Activated CD8-positive, alpha-beta memory T cell treated with anti-CD3 and anti-CD28 coated beads, Interleukin-2, amount 50 U/mL, for 1 hour (primary cell): Measurements from ENCODE around the gene AUTS2.

Experiments used
- DNase-seq: peaks from one replicate; pipeline ENCODE4 v3.0.0-alpha.2; 2020; ENCODE audit errors: extremely low read depth

Gene AUTS2

GRCh38 chr7:70539205-70539604 lies 940.9 kb downstream of the AUTS2 start:
- no peak for DNase-seq

DNA sequence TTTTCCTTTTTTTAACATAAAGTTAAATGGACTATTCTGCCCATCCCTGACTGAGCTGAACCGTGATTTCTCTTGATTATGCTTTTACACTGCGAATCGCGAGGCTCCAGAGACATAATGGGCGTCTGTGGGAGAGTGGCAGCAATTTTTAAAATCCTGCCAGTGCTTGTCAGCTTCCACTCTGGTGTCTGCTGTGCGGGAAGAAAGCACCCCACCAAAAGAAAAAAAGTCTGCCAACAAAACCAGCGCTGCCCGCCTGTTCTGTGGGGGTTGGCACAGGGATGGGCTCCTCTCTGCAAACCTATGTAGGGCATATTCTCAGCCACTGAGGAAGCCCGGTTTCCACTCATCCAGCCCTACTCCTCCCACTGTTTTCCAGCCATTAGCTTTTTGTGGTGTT lies 941.3 kb downstream of the AUTS2 start:
- no peak for DNase-seq

DNA sequence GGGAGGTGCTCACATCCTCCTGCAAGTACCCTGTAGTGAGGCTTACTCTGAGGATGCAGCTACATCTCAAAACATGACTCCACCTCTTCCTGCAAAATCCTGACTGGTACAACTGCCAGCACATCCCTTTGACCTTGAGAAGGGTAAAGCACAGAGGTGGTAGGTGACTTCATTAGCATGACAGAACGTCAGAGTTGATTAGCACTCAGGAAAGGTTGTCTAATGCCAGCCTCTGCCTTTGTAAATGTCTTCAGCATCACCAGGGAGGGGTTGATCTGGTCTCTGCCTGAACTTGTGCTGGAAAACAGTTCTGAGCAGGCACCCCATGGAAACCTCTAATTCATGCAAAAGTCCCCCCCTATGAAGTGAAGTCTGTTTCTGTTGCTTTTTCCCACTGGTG lies 942.4 kb downstream of the AUTS2 start:
- DNase-seq = no peak

- DNase-seq = no peak
These were observed 944.6 kb downstream of the AUTS2 start for GRCh38 chr7:70542750-70543376.

DNA sequence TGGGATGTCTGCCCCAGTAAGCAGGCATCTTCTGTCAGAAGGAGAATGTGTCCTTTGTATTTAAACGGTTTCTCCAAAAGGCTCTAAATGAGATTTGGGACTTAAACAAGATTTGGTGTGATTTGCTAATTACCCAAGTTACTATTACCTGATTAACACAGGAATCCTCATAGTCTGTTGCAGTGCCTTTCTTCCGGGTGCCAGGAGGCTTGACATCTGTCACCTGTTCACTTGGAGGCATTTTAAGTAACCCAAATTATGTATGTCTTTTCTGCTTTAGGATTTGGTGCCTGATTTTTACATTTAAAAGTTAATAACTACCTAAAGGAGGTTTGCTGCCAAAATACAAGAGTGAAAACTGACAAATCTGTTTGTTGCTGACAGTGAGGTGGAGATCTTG lies 945.7 kb downstream of the AUTS2 start:
- no peak for DNase-seq

- DNase-seq = no peak
These were observed 946.9 kb downstream of the AUTS2 start for GRCh38 chr7:70545214-70545613.

- no peak for DNase-seq
These were observed 953.9 kb downstream of the AUTS2 start for GRCh38 chr7:70552141-70552540.

- no peak for DNase-seq
These were observed 955.1 kb downstream of the AUTS2 start for GRCh38 chr7:70553364-70553763.

DNA sequence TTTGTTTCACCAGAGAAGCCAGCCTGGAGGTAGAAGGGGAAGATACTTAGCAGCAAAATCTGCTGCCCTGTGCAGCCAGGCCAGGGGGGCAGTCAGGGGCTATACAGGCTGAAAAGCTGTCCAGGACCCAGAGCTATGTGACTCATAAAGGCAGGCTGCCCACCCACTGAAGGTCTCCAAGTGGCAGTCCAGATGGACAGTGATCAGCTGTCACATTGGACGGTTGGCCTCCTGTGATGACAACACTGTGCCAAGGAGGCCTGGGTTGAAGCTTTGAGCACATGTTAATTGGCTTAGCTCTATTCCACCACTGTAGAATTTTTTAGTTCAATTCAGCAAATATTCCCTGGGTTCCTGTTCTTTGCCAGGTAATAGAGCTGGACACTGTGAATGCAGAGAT lies 956.4 kb downstream of the AUTS2 start:
- DNase-seq = no peak

GRCh38 chr7:70556761-70557160 lies 958.5 kb downstream of the AUTS2 start:
- no peak for DNase-seq

DNA sequence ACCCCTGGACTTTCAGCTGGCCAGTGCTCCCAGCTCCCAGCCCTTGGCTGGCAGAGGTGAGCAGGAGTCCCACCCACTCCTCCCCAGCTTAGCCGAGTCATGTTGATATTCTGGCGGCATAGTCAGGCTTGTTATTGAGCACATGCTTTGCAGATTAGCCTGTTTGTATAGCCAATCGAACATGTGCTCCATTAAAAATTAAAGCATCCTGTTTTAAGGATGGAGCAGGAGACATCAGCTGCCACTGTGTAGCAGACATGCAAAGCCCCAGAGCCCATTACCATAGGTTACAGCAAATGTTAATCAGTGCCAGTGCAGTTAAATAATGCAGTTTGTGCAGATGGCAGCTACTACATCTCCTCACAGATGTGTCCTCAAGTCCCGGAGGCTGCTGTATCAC lies 959.1 kb downstream of the AUTS2 start:
- DNase-seq = no peak

DNA sequence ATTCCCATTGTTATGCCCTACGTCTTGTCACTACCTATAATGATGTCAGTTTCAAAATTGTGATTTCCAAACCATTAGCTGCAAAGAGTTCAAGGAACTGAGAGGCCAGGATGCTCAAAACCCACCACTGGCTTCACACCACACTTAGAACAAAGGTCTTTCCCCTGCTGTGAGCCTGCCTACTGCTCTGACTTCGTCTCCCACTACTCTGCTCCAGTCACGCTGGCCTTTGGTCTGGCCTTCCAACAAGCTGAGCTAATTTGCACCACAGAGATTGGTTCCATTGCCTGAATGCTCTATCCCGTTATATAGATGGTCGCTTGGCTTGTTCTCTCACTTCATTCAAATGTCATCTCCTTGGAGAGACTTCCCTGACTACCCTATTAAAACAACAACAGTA lies 961.5 kb downstream of the AUTS2 start:
- DNase-seq = no peak

- no peak for DNase-seq
These were observed 965.7 kb downstream of the AUTS2 start for GRCh38 chr7:70563960-70564359.

DNA sequence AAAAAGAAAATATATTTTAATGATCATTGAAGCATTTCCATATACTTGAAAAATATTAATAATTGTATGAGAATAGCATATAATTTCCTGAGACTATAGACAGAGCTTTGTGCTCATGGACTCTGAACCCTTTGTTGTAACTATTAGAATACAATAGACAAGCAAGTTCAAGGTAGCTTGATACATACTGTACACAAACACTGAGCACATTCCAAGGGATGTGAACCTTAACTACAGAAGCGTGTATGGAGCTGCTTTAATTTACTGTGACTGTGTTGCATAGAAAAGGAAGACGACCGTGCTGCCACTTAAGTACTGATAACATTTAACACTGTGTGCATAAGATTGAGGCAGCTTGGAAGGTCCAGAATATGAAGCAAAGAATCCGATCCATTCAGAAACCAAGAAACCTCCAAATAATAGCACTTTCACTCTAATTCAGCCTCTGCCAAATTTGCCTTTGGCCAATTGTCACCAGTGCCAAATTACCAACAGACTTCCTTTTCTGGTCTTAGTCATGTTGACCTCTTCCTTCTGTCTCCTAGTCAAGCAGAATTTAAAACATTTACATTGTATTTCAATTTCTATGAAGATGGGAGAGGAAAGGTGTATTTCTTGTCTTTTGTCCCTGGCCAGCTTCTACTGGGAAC lies 967.6 kb downstream of the AUTS2 start:
- DNase-seq = no peak

DNA sequence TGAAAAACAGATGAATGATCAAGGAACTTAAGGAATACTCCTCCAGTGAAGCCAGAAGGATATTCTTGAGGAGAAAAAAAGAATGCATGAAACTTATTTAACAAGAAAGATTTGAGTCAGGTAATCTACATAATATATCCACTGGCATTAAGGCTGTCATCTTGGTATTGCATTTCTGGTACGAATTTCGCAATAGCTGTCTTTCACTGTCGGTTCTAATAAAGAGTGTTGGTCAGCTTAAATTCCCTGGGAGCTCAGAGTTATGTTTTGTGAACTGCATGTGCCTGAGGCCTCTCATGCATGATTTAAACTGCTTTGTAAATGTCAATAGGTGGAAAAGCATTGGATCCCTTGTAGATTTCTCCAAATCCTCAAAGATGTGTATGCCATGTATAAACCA lies 968.4 kb downstream of the AUTS2 start:
- no peak for DNase-seq

- no peak for DNase-seq
These were observed 970.5 kb downstream of the AUTS2 start for GRCh38 chr7:70568674-70569334.

DNA sequence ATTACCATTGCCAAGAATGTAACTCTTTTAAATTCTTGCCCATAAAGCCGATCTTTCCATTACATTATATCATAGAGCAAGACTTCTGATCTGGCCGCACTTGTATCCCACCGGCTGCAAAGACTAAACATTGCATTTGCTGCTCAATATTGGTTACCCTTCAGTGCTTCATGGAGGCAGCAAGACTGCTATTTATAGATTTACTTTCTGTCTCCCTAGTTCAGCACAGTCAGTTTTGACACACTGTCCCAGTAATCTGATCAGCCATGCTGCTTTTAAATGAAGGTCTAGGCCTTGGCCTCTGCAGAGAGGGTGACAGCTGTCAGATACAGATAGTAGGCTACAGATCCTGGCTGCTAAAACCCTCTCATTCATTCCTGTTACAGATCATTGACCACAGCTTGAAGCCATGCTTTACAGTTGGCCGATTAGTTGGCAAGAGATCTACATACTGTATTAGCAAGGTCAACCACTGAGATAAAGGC lies 971.1 kb downstream of the AUTS2 start:
- no peak for DNase-seq

GRCh38 chr7:70570029-70570428 lies 971.8 kb downstream of the AUTS2 start:
- DNase-seq = no peak

DNA sequence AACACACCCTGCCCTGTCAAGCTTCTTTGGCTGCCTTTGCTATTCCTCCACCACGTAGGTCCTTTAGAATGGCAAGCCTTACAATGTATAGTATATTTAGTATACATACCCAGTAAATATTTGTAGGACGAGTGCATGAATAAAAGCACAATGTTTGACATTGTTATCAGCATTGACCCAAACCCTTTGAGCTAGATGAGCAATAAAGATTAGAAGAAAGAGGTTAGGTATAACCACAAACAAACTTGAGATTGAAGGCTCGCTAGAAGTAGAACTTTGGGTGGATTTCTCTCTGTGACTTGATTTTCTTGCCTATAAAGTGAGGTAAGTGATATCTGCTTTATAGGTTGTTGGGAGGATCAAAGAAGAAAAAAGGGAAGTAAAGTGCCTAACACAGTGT lies 972.7 kb downstream of the AUTS2 start:
- no peak for DNase-seq

GRCh38 chr7:70571403-70571934 lies 973.2 kb downstream of the AUTS2 start:
- no peak for DNase-seq

- no peak for DNase-seq
These were observed 973.7 kb downstream of the AUTS2 start for GRCh38 chr7:70571961-70572360.

DNA sequence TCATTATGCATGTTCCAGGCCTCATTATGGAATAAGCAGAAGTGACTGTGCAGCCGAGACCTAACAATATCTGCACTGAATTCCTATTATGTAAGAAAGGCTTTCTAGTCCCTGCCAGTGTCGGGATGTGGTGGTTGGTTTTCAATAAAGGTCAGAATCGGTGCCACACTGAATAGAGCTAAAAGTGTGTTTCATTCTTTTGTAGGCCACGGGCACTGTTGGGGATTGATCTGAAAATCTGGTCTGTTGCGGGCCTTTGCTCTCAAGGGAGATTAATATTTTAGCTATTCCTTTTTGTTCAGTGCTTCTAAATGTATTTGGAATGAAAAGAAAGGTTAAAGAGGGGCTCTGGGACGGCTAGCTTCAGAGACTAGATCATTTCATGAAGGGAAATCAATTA lies 974.3 kb downstream of the AUTS2 start:
- no peak for DNase-seq

- DNase-seq = no peak
These were observed 974.9 kb downstream of the AUTS2 start for GRCh38 chr7:70573071-70573661.
